ENCODE data around the gene RSU1.

The RSU1 gene

GRCh38 chr10:16735671-16736070 is 81.6 kb downstream of the RSU1 start:
- FAIRE-seq: no peak

- no peak for FAIRE-seq
These were observed 84.8 kb downstream of the RSU1 start for GRCh38 chr10:16732376-16732775.

GRCh38 chr10:16728266-16728665 is 89.0 kb downstream of the RSU1 start:
- FAIRE-seq: no peak

GRCh38 chr10:16727666-16728065 is 89.6 kb downstream of the RSU1 start:
- FAIRE-seq: no peak

GRCh38 chr10:16724509-16724908 is 92.7 kb downstream of the RSU1 start:
- FAIRE-seq: no peak

- no peak for FAIRE-seq
These were observed 96.4 kb downstream of the RSU1 start for GRCh38 chr10:16720812-16721211.

- FAIRE-seq: no peak
These were observed 99.4 kb downstream of the RSU1 start for GRCh38 chr10:16717622-16718395.

- FAIRE-seq: no peak
These were observed 101.2 kb downstream of the RSU1 start for GRCh38 chr10:16716051-16716450.

- FAIRE-seq: no peak
These were observed 103.9 kb downstream of the RSU1 start for GRCh38 chr10:16713290-16713689.

GRCh38 chr10:16712883-16713282 is 104.3 kb downstream of the RSU1 start:
- no peak for FAIRE-seq

GRCh38 chr10:16700331-16700730 is 116.9 kb downstream of the RSU1 start:
- no peak for FAIRE-seq

- no peak for FAIRE-seq
These were observed 117.7 kb downstream of the RSU1 start for GRCh38 chr10:16699435-16700057.

GRCh38 chr10:16698461-16698860 is 118.8 kb downstream of the RSU1 start:
- FAIRE-seq: no peak

GRCh38 chr10:16690417-16690816 is 126.8 kb downstream of the RSU1 start:
- FAIRE-seq: no peak

- FAIRE-seq: no peak
These were observed 127.5 kb downstream of the RSU1 start for GRCh38 chr10:16689696-16690095.

GRCh38 chr10:16689227-16689626 is 128.0 kb downstream of the RSU1 start:
- FAIRE-seq: no peak

GRCh38 chr10:16686054-16686902 is 130.9 kb downstream of the RSU1 start:
- no peak for FAIRE-seq

GRCh38 chr10:16685551-16685950 is 131.7 kb downstream of the RSU1 start:
- FAIRE-seq: no peak

GRCh38 chr10:16681521-16681920 is 135.7 kb downstream of the RSU1 start:
- FAIRE-seq: no peak

GRCh38 chr10:16679511-16679910 is 137.7 kb downstream of the RSU1 start:
- FAIRE-seq: no peak

GRCh38 chr10:16675334-16675733 is 141.9 kb downstream of the RSU1 start:
- FAIRE-seq: no peak

- no peak for FAIRE-seq
These were observed 143.0 kb downstream of the RSU1 start for GRCh38 chr10:16674147-16674703.

GRCh38 chr10:16673443-16673842 is 143.8 kb downstream of the RSU1 start:
- FAIRE-seq: no peak
